Skeletal muscle satellite cell (primary cell): ENCODE data around the gene POLR2J.
A peak's percentile ranks its signal among the peaks of the same experiment; 100 is the strongest.
"Not testable (repeated sequence)": the region's sequence is repeated elsewhere in the genome, so short reads cannot be mapped to it uniquely, and the experiment has no call there.

Experiments
- H3K27me3 ChIP-seq: 2 replicates; pipeline ENCODE4 v1.7.0; 2013; ENCODE audit warnings: low read length; ENCODE audit not compliant: control insufficient read depth, insufficient read depth
- H3K36me3 ChIP-seq: 2 replicates; pipeline ENCODE4 v1.7.0; 2013; ENCODE audit warnings: mild to moderate bottlenecking, control low read depth, low read length; ENCODE audit not compliant: insufficient read depth
- H3K4me1 ChIP-seq: 2 replicates; pipeline ENCODE4 v1.7.0; 2013; ENCODE audit warnings: low read length; ENCODE audit not compliant: control insufficient read depth, insufficient read depth
- H3K4me2 ChIP-seq: 2 replicates; pipeline ENCODE4 v1.7.0; 2013; ENCODE audit warnings: mild to moderate bottlenecking, low read length
- H3K4me3 ChIP-seq: 2 replicates; pipeline ENCODE4 v1.7.0; 2013; ENCODE audit warnings: low read length
- H3K9ac ChIP-seq: 2 replicates; pipeline ENCODE4 v1.7.0; 2013; ENCODE audit warnings: mild to moderate bottlenecking, low read depth, low read length, moderate library complexity
- H3K9me3 ChIP-seq: replicated peaks from 2 replicates; pipeline ENCODE4 v1.7.0; 2013; ENCODE audit warnings: mild to moderate bottlenecking, control low read depth, low read length

Gene POLR2J

DNA sequence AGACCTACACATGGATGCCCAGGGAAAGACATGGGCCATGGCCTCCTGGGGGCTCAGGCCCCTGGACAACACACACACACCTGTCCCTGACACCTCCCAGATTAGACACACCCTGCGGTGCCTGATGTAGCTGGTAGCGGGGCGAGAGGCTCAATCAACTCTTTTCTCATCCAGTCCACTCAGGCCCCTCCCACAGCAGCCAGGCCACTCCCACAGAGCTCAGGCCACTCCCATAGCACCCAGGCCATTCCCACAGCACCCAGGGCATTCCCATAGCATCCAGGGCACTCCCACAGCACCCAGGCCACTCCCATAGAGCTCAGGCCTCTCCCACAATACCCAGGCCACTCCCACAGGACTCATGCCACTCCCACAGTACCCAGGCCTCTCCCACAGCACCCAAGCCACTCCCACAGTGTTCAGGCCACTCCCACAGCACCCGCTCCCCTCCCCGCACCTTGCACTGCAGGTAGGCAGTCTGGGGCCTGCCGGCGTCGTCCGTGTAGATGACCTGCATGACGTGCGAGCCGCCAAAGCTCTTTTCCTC is 11.9 kb upstream of the POLR2J start:
- H3K9me3 ChIP-seq, H3K36me3 ChIP-seq, H3K4me2 ChIP-seq, H3K9ac ChIP-seq, H3K4me3 ChIP-seq, H3K4me1 ChIP-seq, H3K27me3 ChIP-seq: not testable (repeated sequence)

DNA sequence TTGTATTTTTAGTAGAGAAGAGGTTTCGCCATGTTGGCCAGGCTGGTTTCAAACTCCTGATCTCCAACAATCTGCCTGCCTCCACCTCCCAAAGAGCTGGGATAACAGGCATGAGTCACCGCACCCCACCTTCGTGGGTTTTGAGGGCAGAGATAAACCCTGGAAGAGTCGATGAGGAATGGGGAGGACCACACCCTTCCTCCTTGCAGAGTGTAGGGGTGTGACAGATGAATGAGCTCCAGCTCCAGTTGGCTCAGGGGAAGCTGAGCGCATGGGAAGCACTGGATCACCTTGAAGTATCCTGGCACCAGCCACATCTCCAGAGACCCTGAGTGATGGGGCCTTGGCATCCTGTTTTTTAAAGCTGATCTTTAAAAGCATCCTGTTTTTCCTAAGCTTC is 5.6 kb upstream of the POLR2J start:
- H3K9me3 ChIP-seq, H3K27me3 ChIP-seq, H3K4me1 ChIP-seq, H3K9ac ChIP-seq, H3K4me2 ChIP-seq, H3K36me3 ChIP-seq, H3K4me3 ChIP-seq: not testable (repeated sequence)

DNA sequence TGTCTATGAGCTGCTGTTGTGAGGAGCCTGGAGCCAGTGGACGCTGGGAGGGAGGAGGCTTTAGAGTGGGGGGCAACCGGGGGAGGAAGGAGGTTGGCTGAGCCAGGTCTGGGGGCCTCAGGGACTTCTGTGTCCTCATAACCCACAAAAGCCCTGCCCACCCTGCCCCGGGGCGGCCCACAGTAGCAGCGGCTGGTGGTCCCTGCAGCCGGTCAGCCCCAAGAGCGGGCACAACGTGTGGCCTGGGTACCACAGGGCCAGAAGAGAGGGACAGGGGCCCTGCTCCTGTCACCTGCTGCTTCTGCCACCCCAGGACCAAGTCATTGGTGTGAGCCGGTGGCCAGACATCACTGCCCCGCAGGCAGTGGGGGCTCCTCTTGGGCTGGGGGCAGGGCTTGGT is 3.2 kb upstream of the POLR2J start:
- not testable (repeated sequence) for H3K36me3 ChIP-seq, H3K4me2 ChIP-seq, H3K4me3 ChIP-seq, H3K4me1 ChIP-seq, H3K9ac ChIP-seq, H3K27me3 ChIP-seq, H3K9me3 ChIP-seq

DNA sequence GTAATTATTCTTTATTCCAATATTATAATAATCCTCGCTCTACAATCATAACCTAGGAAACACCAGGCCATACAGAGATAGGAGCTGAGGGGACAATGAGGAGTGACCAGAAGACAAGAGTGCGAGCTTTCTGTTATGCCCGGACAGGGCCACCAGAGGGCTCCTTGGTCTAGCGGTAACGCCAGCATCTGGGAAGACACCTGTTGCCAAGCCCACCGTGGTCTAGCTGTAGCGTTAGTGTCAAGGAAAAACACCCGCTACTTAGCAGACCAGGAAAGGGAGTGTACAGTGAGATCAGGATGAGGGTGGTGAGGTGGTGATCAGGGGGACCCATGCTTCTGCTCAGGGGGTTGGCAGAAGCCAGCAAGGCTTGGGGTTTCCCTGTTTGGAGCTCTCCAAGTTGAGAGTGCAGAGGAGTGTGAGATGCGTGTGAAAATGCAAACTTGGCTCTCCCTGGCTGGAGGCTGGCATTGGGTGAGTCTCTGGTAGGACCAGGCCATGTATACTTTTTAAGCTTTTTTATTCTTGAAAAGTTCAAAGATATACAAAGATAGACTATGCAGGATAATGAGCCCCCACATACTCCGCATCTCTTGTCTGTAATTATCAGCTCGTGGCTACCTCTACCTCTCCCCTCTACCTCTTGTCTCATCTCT is 1.4 kb upstream of the POLR2J start:
- H3K9ac ChIP-seq, H3K4me3 ChIP-seq, H3K36me3 ChIP-seq, H3K9me3 ChIP-seq, H3K27me3 ChIP-seq, H3K4me1 ChIP-seq, H3K4me2 ChIP-seq: not testable (repeated sequence)

DNA sequence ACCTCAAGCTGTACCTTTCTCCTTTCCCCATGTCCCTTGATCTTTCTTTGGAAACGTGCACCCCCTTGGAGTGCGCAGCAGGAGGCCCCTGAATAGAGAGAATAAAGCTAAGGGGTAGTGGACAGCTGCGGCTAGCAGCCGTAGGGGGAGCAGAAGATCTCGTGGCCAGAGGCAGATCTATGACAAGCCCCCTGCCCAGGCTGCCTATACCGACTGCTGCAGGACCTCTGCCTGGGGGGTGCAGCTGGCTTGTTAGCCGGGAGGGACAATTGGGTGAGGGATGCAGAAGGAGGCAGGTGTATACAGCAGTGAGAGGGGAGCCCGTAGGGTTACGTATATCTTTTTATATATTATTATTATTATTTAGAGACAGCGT is 475 bp upstream of the POLR2J start:
- not testable (repeated sequence) for H3K4me1 ChIP-seq, H3K9ac ChIP-seq, H3K36me3 ChIP-seq, H3K27me3 ChIP-seq, H3K9me3 ChIP-seq, H3K4me3 ChIP-seq
- H3K4me2 ChIP-seq = peak overlapping the region; percentile 64

DNA sequence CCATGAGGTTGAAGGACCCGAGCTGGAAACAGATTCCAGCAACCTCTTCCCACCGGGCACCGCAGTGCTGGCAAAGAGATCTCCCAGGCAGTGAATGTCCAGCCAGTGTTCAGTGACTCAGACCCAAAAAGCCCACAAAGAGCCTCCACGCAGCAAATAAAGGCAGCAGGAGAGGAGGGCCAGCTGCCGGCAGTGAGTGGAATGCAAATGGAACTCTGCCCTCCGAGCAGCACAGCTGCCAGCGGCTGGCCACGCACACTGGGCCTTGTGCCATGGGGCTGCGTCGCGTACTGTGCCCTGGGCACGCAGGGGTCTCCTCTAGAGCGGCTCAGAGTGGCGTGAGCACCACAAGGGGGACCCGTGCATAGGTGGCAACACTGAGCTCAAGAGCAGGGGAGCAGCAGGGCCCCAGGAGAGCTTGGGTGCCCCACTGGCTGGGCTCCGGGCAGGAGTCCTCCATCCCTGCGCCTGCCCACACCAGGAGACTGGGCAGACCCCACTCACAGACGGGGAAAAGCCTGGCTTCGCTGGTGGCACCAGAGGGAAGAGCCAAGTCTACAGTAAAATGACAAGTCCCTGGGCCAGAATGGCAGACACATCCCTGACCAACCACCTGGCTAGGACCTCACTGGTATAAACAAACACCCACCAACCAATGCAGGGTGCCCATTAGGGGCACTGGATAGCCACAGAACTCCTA is 3.8 kb downstream of the POLR2J start:
- H3K4me1 ChIP-seq, H3K9me3 ChIP-seq, H3K4me3 ChIP-seq, H3K4me2 ChIP-seq, H3K9ac ChIP-seq, H3K27me3 ChIP-seq: not testable (repeated sequence)
- H3K36me3 ChIP-seq = peaks cover 19% of the 10 kb centered on the region

DNA sequence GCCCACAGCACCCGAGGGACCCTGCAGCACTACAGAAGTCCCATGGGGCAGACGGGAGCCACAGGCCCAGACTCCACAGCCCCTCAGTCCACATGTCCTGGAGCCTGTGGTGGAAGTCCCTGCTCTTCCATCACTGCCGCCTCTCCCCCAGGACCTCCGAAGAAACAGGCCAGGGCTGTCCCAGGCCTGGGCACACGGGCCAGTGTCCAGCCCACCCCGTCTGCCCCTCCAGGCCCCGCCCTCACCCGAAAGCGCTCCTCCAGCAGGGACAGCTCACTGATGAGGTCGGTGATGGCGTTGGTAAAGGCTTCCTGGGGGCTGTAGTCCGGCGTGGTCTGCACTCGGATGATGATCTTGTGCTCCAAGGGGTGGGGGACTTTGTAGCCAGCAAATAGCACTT is 4.6 kb downstream of the POLR2J start:
- H3K4me3 ChIP-seq, H3K9ac ChIP-seq, H3K4me2 ChIP-seq, H3K27me3 ChIP-seq, H3K9me3 ChIP-seq, H3K4me1 ChIP-seq: not testable (repeated sequence)
- peaks cover 26% of the 10 kb centered on the region for H3K36me3 ChIP-seq

DNA sequence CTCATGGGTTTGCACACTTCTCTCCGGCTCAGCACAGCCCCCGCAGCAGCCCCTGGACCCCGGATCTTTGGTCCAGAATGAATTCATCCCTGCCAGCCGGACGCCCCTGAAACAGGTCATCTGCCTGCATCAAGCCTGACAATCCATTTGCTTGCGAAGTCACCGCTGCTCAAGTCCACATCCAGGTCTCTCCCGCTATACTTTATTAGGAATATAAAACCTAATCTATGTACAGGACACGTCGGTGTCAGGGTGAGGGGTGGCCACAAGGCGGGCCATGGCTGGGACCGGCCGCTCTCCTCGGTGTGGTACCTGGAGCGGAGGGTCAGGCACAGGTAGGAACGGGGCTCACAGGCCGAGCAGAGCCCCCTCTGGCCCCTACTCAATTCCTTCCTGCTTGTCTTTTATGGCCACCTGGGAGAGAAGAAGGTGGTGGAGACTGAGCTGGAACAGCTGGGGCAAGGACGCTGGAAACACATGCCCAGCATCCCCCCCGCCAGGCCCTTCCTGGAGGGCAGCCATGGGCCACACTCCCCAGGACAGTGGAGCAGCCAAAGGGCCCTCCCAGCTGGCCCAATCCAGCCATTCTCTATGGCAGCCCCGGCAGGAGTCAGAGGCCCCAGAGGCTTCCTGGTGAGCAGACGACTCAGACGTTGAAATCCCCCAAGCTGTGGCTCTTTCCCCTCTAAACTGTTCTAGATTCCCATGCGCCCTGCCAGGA is 5.3 kb downstream of the POLR2J start:
- H3K4me1 ChIP-seq = peaks cover 6% of the 10 kb centered on the region
- H3K9ac ChIP-seq = no peak overlapping the region
- H3K9me3 ChIP-seq = no peaks in the 10 kb centered on the region
- H3K36me3 ChIP-seq = peaks cover 29% of the 10 kb centered on the region
- H3K27me3 ChIP-seq = no peaks in the 10 kb centered on the region
- no peak overlapping the region for H3K4me2 ChIP-seq
- no peak overlapping the region for H3K4me3 ChIP-seq

DNA sequence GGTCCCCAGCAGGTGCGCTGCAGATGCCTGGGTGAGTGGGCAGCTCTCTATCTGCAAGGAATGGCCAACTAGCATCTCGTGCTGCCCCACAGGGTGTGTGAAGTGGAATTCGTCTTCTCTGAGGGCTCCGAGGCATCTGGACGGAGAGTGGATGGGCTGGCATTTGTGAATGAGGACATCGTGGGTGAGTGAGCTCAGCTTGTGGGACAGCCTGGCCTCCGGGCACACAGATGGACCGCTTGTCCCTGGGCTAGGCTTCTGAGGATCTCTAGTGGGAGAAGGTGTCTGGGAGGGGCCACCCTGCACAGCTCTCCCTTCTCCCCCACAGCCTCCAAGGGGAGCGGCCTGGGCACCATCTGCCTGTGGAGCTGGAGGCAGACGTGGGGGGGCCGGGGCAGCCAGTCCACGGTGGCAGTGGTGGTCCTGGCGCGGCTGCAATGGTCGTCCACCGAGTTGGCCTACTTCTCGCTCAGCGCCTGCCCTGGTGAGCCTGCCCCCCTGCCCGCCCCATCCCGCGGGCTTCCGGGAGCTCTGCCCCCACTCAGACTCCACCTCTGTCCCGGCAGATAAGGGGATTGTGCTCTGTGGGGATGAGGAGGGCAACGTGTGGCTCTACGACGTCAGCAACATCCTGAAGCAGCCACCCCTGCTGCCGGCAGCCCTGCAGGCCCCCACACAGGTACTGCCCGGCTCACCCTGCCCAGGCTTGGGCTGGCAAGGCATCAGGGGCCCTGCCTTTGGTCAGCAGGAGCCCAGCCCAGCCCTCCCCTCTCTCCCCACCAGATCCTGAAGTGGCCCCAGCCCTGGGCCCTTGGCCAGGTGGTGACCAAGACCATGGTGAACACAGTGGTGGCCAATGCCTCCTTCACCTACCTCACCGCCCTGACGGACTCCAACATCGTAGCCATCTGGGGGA is 6.3 kb downstream of the POLR2J start:
- Histone ChIP-seq H3K9ac (no peak overlapping the region), H3K27me3 (no peaks in the 10 kb centered on the region), H3K4me1 (peaks cover 6% of the 10 kb centered on the region), H3K36me3 (peaks cover 30% of the 10 kb centered on the region), H3K9me3 (no peaks in the 10 kb centered on the region), H3K4me3 (no peak overlapping the region), H3K4me2 (no peak overlapping the region)

DNA sequence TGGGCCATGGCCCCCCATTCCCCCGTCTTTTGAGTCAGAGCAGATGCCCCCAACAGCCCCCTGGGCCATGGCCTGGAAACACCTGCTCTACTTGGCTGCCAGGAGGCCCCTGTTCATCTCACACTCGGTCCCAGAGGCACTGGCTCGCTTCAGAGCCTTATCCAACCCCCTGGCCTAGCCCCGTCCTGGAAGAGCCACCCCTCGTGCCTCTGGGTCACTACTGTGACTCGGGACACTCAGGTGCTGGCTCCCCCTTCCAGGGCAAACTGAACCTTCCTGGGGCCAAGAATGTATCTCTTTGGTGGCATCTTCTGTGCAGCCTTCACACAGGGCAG is 7.0 kb downstream of the POLR2J start:
- Histone ChIP-seq H3K4me1 (peaks cover 6% of the 10 kb centered on the region), H3K36me3 (peaks cover 30% of the 10 kb centered on the region), H3K9ac (no peak overlapping the region), H3K4me2 (no peak overlapping the region), H3K4me3 (no peak overlapping the region), H3K9me3 (no peaks in the 10 kb centered on the region), H3K27me3 (no peaks in the 10 kb centered on the region)
